Measurements from ENCODE around the gene ATP6V1A. TPM values are rescaled to one million over a fixed set of nuclear protein-coding genes. Genes with fewer than 3 reads are reported as not detected.

ATP6V1A gene
- total RNA-seq, 4 donors from 2014 or later = 23.0 to 38.8 (median 26.1) TPM

GRCh38 chr3:113707835-113708234 is 39.0 kb upstream of the ATP6V1A start:
- ATAC-seq = no peak
- TF ChIP-seq POLR2A (IDR thresholded peaks at IDR 0.05) = no peak
- TF ChIP-seq POLR2AphosphoS5 (IDR thresholded peaks at IDR 0.05) = no peak
- no peak for TF ChIP-seq EP300 (IDR thresholded peaks at IDR 0.05)
- Histone ChIP-seq H3K4me1 (no peaks in the 10 kb centered on the region), H3K4me3 (no peak overlapping the region), H3K36me3 (no peaks in the 10 kb centered on the region), H3K27ac (no peak overlapping the region), H3K27me3 (no peaks in the 10 kb centered on the region), H3K9me3 (no peaks in the 10 kb centered on the region)
- 72 to 85% methylated on average over 2 to 4 of the region's 4 CpGs for WGBS, 2 donors (ENCODE audit: low coverage in 1 of 2)

- 44 to 52% methylated on average over 3 of the region's 3 CpGs for WGBS, 2 donors (ENCODE audit: low coverage in 1 of 2)
- ATAC-seq = no peak
Measured at GRCh38 chr3:113712129-113712528, 34.7 kb upstream of the ATP6V1A start.

GRCh38 chr3:113714702-113715101 is 32.1 kb upstream of the ATP6V1A start:
- Histone ChIP-seq H3K4me1 (peaks cover 0 to 3% (median 0%) of the 10 kb centered on the region in 3 donors), H3K27me3 (no peaks in the 10 kb centered on the region), H3K4me3 (no peak overlapping the region), H3K36me3 (peaks cover 0 to 18% of the 10 kb centered on the region in 2 donors), H3K9me3 (no peaks in the 10 kb centered on the region), H3K27ac (no peak overlapping the region)
- WGBS, 2 donors (ENCODE audit: low coverage in 1 of 2) = 50 to 75% methylated on average over 1 of the region's 1 CpG
- no peak for TF ChIP-seq POLR2A (IDR thresholded peaks at IDR 0.05)
- TF ChIP-seq POLR2AphosphoS5 (IDR thresholded peaks at IDR 0.05) = no peak
- no peak for TF ChIP-seq EP300 (IDR thresholded peaks at IDR 0.05)
- no peak for TF ChIP-seq CTCF (IDR thresholded peaks at IDR 0.05)
- no peak for ATAC-seq

More at GRCh38 chr3:113712129-113712528, 34.7 kb upstream of the ATP6V1A start:
- Histone ChIP-seq H3K4me1 (no peaks in the 10 kb centered on the region), H3K9me3 (no peaks in the 10 kb centered on the region), H3K4me3 (no peak overlapping the region), H3K27ac (no peak overlapping the region), H3K36me3 (no peaks in the 10 kb centered on the region), H3K27me3 (no peaks in the 10 kb centered on the region)
- TF ChIP-seq POLR2A (IDR thresholded peaks at IDR 0.05) (no peak), CTCF (IDR thresholded peaks at IDR 0.05) (no peak), POLR2AphosphoS5 (IDR thresholded peaks at IDR 0.05) (no peak), EP300 (IDR thresholded peaks at IDR 0.05) (no peak)

GRCh38 chr3:113717308-113717707 is 29.5 kb upstream of the ATP6V1A start:
- ATAC-seq = no peak
- peaks cover 0 to 13% (median 0%) of the 10 kb centered on the region in 3 donors for H3K4me1 ChIP-seq
- TF ChIP-seq CTCF (IDR thresholded peaks at IDR 0.05) (no peak), EP300 (IDR thresholded peaks at IDR 0.05) (no peak), POLR2AphosphoS5 (IDR thresholded peaks at IDR 0.05) (no peak), POLR2A (IDR thresholded peaks at IDR 0.05) (no peak)
- H3K27ac ChIP-seq = no peak overlapping the region
- H3K4me3 ChIP-seq = no peak overlapping the region
- WGBS, 2 donors (ENCODE audit: low coverage in 1 of 2) = 96 to 97% methylated on average over 2 to 3 of the region's 3 CpGs
- peaks cover 0 to 41% of the 10 kb centered on the region in 2 donors for H3K36me3 ChIP-seq
- no peaks in the 10 kb centered on the region for H3K27me3 ChIP-seq
- H3K9me3 ChIP-seq = no peaks in the 10 kb centered on the region

GRCh38 chr3:113717818-113718217 is 29.0 kb upstream of the ATP6V1A start:
- H3K36me3 ChIP-seq = peaks cover 0 to 41% of the 10 kb centered on the region in 2 donors
- no peak overlapping the region for H3K4me3 ChIP-seq
- no peak for TF ChIP-seq CTCF (IDR thresholded peaks at IDR 0.05)
- TF ChIP-seq POLR2AphosphoS5 (IDR thresholded peaks at IDR 0.05) = no peak
- no peak for TF ChIP-seq POLR2A (IDR thresholded peaks at IDR 0.05)
- TF ChIP-seq EP300 (IDR thresholded peaks at IDR 0.05) = no peak
- 90% methylated on average over 2 of the region's 3 CpGs; no CpG with 5 or more reads in 1 of the 2 donors for WGBS, 2 donors (ENCODE audit: low coverage in 1 of 2)
- no peak for ATAC-seq
- H3K27ac ChIP-seq = no peak overlapping the region
- H3K27me3 ChIP-seq = no peaks in the 10 kb centered on the region
- no peaks in the 10 kb centered on the region for H3K9me3 ChIP-seq
- H3K4me1 ChIP-seq = peaks cover 0 to 13% (median 0%) of the 10 kb centered on the region in 3 donors

Data from gastroesophageal sphincter (tissue), 4 donors.